Left kidney (tissue), 8 donors: ENCODE measurements around the gene PTRH1. TPM values are rescaled to one million over a fixed set of nuclear protein-coding genes. Genes with fewer than 3 reads are reported as not detected.
"Not testable (repeated sequence)": the region's sequence is repeated elsewhere in the genome, so short reads cannot be mapped to it uniquely, and the experiment has no call there.

Experiments
- DNase-seq: peaks from one replicate; pipeline ENCODE4 v3.0.0-alpha.2; 2013
- long read RNA-seq, 8 donors: transcript quantifications; one replicate each; lab custom pipeline, GENCODE V29; 2026
- polyA plus RNA-seq: library from polyadenylated mRNA; unstranded; fragments of 120-200 nt; gene quantifications from one replicate; pipeline ENCODE4 v1.2.1, GENCODE V29; 2013; ENCODE audit not compliant: insufficient read length

PTRH1 gene
- 8.0 TPM for polyA plus RNA-seq
- long read RNA-seq, donor 1, transcript PTRH1-208 (5 exons, 814 nt) = major isoform, 13 of 15 reads
- long read RNA-seq, donor 1, partial matches to known transcripts = 0 of 15 reads
- long read RNA-seq, donor 1, other reads (novel, unspliced or antisense) = 0 of 15 reads
- long read RNA-seq, donor 2, transcript PTRH1-208 (5 exons, 814 nt) = major isoform, 8 of 15 reads
- long read RNA-seq, donor 2, partial matches to known transcripts = 6 of 15 reads
- long read RNA-seq, donor 2, other reads (novel, unspliced or antisense) = 0 of 15 reads
- long read RNA-seq, donor 3, partial matches to known transcripts = 0 of 5 reads
- long read RNA-seq, donor 3, other reads (novel, unspliced or antisense) = 0 of 5 reads
- long read RNA-seq, donor 4, partial matches to known transcripts = 0 of 1 reads
- long read RNA-seq, donor 4, other reads (novel, unspliced or antisense) = 0 of 1 reads
- long read RNA-seq, donor 5, transcript PTRH1-208 (5 exons, 814 nt) = major isoform, 27 of 43 reads
- long read RNA-seq, donor 5, partial matches to known transcripts = 14 of 43 reads
- long read RNA-seq, donor 5, other reads (novel, unspliced or antisense) = 0 of 43 reads
- long read RNA-seq, donor 6, transcript PTRH1-208 (5 exons, 814 nt) = major isoform, 5 of 16 reads
- long read RNA-seq, donor 6, partial matches to known transcripts = 10 of 16 reads
- long read RNA-seq, donor 6, other reads (novel, unspliced or antisense) = 0 of 16 reads
- long read RNA-seq, donor 7, transcript PTRH1-208 (5 exons, 814 nt) = major isoform, 12 of 19 reads
- long read RNA-seq, donor 7, partial matches to known transcripts = 6 of 19 reads
- long read RNA-seq, donor 7, other reads (novel, unspliced or antisense) = 0 of 19 reads
- long read RNA-seq, donor 8, partial matches to known transcripts = 0 of 3 reads
- long read RNA-seq, donor 8, other reads (novel, unspliced or antisense) = 0 of 3 reads

DNA sequence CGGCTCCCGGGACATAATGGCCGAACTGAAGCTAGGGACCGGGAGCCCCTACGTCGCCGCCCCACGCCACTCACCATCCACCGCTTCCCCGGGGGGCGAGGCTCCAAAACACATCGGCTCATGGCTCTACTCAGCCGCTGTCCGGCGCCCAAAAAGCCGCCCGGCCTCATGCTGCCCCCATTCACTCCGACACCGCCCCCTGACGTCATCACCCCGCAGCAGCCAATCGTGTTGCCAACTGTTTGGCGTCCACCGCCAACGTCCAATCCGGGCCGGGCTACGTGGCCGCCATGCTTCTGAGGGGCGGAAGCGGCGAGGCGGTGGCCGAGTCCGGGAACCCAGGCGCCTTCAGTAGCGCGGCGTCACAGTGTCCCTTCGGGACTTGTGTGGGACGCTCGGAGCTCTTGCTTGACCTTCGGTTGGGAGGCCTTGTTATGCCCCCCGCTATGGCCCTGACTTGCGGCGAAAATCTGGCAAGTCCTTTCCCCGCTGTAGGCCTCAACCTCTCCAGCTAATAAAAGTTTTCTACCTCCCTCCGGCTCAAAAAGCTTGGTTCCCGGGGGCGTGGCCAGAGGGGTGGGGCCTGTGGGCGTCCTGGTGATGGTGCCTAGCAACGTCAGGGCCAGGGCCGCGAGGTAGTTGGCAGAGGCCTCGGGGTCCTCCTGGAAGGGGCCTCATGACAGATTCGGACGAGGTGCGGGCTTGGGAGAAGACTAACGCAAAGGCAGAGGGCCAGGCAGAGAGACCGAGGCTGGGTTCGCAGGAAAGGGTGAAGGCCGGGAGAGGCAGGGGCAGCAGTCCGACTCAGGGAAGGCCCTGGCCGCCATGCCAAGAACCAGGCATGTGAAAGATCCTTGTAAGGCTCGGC, at the start of gene PTRH1, which contains the start of gene TTC16:
Gene PTRH1, minus strand, starts transcription at position 194 of the 868 bp plus-strand sequence. Its CDS starts 24 bp downstream, at position 170.
Gene TTC16, plus strand, starts transcription at position 610 of the 868 bp plus-strand sequence. Its CDS starts 67 bp downstream, at position 677.
- DNase-seq = peak; percentile 95

DNA sequence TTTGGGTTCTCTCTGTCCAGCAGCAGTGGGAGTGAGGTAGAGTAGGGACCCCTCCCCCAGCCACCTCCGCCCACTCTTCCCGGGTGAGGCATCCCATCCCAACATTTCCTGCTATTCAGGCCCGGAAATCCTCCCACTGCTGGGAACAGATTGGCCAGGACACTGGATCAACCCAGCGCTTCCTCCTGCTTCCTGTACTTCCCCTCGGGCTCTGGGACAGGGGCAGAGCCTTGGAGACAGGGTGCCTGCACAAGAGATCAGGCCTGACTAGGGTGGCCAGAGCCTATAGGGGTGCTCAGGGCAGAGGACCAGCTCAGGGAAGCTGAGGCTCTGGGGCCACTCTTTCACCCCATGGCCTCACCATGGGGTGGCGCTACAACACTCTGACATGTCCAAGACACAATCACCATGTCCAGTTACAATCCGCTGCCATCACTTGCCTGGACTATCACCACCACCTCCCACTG, 48.5 kb upstream of the PTRH1 start:
- no peak for DNase-seq

- no peak for DNase-seq
These were observed 46.7 kb upstream of the PTRH1 start for GRCh38 chr9:127762111-127762676.

- no peak for DNase-seq
These were observed 46.1 kb upstream of the PTRH1 start for GRCh38 chr9:127761491-127761956.

DNA sequence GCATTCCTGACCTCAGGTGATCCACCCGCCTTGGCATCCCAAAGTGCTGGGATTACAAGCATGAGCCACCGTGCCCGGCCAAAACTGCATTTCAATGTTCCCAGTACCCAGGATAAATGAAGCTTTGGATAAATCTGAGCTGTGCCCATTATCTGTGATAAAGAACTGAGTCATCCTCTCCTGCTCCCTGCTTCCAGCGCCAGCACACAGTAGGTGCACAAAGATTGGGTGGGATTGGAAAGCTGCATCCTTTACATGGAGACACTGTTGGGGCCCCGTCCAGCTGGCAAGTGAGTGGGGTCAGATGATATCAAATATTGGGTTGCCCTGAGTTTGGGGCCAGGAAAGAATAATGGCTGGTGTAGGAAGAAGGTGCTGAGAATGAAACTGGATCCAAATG, 45.6 kb upstream of the PTRH1 start:
- DNase-seq = no peak

- DNase-seq = no peak
These were observed 43.4 kb upstream of the PTRH1 start for GRCh38 chr9:127758843-127759242.

- DNase-seq = not testable (repeated sequence)
These were observed 41.3 kb upstream of the PTRH1 start for GRCh38 chr9:127756776-127757175.

- no peak for DNase-seq
These were observed 40.8 kb upstream of the PTRH1 start for GRCh38 chr9:127756233-127756632.

- no peak for DNase-seq
These were observed 39.9 kb upstream of the PTRH1 start for GRCh38 chr9:127755061-127756060.

GRCh38 chr9:127754099-127755060, 38.9 kb upstream of the PTRH1 start:
- DNase-seq = no peak

DNA sequence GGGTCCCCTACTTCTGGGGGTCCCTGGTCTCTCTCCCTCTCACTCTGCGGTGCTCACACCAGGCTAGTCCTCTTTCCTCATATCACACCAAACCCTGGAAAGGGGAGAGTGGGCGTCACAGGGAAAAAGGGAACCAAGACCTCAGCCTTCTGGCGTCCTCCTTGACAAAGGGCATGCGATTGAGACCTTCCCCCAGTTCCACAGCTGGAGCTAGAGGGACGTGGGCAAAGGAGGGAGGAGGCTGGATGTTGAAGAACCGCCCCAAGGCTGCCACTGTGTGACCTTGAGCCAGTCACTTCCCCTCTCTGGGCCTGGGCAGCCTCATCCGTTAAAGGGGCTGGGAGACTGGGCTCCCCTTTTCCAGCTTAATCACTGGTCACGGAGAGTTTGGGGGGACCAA, 38.2 kb upstream of the PTRH1 start:
- DNase-seq = no peak

- DNase-seq = no peak
These were observed 37.7 kb upstream of the PTRH1 start for GRCh38 chr9:127753148-127753547.

DNA sequence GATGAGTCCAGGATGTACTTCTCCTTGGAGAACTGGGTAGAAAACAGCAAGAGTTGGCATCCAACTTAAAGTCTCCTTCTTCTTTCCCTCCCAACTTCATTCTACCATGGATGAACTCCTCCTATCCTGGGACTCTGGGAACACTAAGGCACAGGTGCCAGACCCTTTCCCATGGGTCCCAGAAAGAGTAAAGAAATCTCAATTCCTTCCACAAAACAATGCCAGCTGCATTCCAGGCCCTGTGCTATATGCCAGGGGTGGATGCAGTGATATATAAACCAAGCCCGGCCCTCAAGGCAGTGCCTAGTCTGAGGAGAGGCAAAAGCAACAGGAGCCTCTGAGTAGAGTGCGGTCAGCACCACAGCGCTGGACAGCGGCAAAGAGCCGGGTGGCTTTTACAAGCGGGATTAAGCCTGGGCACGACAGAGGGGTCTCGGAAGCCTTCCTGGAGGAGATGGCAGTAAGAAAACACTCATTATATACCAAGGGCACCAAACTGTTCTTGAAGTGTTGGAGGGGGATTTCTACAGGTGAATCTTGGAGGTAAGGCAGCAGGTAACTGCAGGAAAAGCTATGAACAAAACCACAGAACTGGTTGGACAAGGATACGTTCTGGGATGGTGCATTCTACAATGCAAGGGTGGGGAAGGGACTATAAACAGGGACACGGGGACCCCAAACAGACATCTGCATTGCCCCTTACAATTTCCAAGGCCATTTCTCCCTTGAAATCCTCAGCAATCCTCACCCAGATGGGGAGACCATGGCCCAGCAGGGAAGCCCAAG, 36.0 kb upstream of the PTRH1 start:
- no peak for DNase-seq

DNA sequence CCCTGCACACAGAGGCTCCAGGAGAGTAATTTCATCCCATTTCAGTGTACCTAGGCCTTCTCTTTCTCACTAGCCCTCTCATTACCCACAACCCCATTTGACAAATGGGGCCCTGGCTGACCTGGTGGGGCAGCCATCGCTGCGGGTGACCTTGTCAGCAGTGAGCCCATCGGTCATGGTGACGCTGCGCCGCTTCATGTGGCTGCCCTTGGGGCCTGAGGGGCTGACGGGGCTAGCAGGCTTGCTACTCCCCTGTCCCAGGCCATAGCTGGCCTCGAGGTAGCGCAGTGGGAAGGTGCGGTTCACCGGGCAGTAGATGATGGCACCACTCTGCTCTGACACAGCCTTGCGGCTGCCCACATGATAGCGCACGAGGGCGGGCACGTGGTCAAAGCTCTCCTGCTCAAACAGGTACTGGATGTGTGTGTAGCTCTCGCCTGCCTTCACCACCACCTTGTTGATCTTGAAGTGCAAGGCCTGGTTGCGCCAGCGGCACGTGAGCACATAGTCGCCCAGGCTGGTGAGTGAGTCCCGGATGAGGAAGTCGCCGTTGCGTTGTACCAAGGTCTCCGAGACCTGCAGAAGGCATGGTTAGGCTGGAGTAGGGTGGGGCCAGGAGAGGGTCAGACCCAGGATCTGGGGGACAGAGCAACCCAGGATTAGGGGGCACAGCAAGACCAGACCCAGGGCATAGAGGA, 33.8 kb upstream of the PTRH1 start:
- DNase-seq = no peak

DNA sequence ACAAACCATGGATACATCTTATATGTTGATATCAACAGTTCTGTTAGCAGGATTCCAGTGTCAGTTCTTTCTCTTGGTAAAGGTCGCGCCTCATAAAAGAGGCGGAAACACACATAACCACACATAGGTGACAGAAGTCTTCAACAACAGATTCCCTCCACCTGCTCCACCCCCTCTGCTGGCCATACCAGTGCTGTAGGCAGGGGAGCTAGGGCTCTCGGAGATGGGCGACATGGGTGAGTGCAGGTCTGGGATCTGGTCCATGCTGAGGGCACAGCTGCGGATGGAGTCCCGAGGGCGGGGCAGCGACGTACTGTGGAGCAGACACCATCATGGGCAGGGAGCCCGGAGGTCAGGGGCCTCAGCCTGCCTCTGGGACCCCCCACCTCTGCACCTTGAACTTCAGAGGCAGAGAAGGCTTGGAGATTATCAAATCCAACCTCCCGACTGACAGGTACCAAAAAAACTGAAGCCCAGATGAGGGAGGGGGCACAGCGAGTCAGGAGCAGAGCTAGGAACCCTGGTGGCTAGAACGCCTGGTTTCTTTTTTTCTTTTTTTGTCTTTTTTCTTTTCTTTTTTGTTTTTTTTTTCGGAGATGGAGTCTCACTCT, 31.6 kb upstream of the PTRH1 start:
- no peak for DNase-seq

DNA sequence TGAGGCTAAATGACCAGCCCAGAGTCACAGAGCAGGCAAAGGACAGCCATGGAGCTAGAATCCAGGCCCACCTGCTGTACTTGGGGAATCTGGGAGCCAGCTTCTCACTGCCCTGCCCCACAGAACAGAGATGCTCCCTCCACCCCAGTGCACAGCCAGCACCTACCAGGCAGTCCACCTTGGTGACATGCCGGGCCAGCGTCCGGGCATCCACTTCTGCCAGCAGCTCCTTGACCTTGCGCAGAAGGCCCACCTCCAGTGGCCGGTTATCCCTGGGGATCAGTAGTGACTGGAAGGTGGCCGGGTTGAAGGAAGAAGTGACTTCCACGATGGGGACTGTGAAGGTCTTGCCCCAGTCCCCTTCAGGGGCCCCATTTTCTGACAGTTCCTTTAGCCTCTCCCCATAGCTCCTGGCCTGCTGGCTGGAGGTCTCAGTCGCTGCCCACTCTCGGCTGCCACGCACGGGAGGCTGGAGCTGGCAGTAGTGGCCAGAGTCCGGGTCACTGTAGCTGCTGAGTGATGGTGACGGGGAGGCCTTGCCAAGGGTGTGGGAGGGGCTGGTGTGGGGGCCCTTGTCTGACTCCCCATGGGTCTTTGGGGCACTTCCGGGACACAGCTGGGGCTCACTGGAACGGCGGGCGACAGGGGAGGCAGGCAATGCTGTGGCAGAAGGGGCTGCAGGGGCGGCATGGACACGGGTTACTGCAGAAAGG, 29.1 kb upstream of the PTRH1 start:
- DNase-seq = no peak
